Stimulated activated CD8-positive, alpha-beta memory T cell treated with anti-CD3 and anti-CD28 coated beads, Interleukin-15, amount 100 ng/mL, for 1 hour (primary cell): ENCODE data around the gene DNAH2.

ENCODE experiments used
- DNase-seq: peaks from one replicate; pipeline ENCODE4 v3.0.0-alpha.2; 2020; ENCODE audit warnings: low read depth

DNAH2 gene

GRCh38 chr17:7840441-7840840 is 122.9 kb downstream of the DNAH2 start:
- no peak for DNase-seq

- DNase-seq, result no peak
Observed at GRCh38 chr17:7840875-7841274, 123.3 kb downstream of the DNAH2 start.

GRCh38 chr17:7841396-7841914 is 123.9 kb downstream of the DNAH2 start:
- DNase-seq, result peak; percentile 86

- DNase-seq, result peak; percentile 69
Observed at GRCh38 chr17:7841915-7842379, 124.4 kb downstream of the DNAH2 start.

- peak; percentile 86 for DNase-seq
Observed at GRCh38 chr17:7842380-7843256, 125.1 kb downstream of the DNAH2 start.

GRCh38 chr17:7843257-7843535 is 125.7 kb downstream of the DNAH2 start:
- DNase-seq, result no peak

GRCh38 chr17:7843536-7844291 is 126.2 kb downstream of the DNAH2 start:
- DNase-seq, result peak; percentile 84

- peak; percentile 55 for DNase-seq
Observed at GRCh38 chr17:7844292-7845154, 127.0 kb downstream of the DNAH2 start.

- DNase-seq, result no peak
Observed at GRCh38 chr17:7845359-7846062, 128.0 kb downstream of the DNAH2 start.

GRCh38 chr17:7846063-7846735 is 128.7 kb downstream of the DNAH2 start:
- no peak for DNase-seq

GRCh38 chr17:7846765-7847661 is 129.5 kb downstream of the DNAH2 start:
- DNase-seq, result no peak

- no peak for DNase-seq
Observed at GRCh38 chr17:7848131-7848579, 130.6 kb downstream of the DNAH2 start.

GRCh38 chr17:7848739-7849129 is 131.2 kb downstream of the DNAH2 start:
- no peak for DNase-seq

- no peak for DNase-seq
Observed at GRCh38 chr17:7849130-7849750, 131.7 kb downstream of the DNAH2 start.

GRCh38 chr17:7849751-7850504 is 132.4 kb downstream of the DNAH2 start:
- DNase-seq, result no peak

- DNase-seq, result no peak
Observed at GRCh38 chr17:7850701-7851437, 133.3 kb downstream of the DNAH2 start.

GRCh38 chr17:7851438-7852261 is 134.1 kb downstream of the DNAH2 start:
- DNase-seq, result peak; percentile 85
